ENCODE results near the gene MLLT6.

MLLT6 gene

GRCh38 chr17:38753071-38753506 lies 48.0 kb downstream of the MLLT6 start:
- H3K4me1 ChIP-seq (ENCODE audit: insufficient read depth, low read length), result no peaks in the 10 kb centered on the region
- H3K9ac ChIP-seq (ENCODE audit: low read depth, low read length), result peak overlapping the region; percentile 64
- peaks cover 4% of the 10 kb centered on the region; the same call in 1 of the 2 replicates for H3K36me3 ChIP-seq (ENCODE audit: insufficient read depth, low read length)
- no peaks in the 10 kb centered on the region for H3K9me3 ChIP-seq (ENCODE audit: control insufficient read depth, insufficient read depth, low read length)

GRCh38 chr17:38761612-38762011 lies 56.5 kb downstream of the MLLT6 start:
- no peak overlapping the region for H3K9ac ChIP-seq (ENCODE audit: low read depth, low read length)
- no peaks in the 10 kb centered on the region for H3K4me1 ChIP-seq (ENCODE audit: insufficient read depth, low read length)
- no peaks in the 10 kb centered on the region for H3K9me3 ChIP-seq (ENCODE audit: control insufficient read depth, insufficient read depth, low read length)
- peaks cover 11% of the 10 kb centered on the region for H3K36me3 ChIP-seq (ENCODE audit: insufficient read depth, low read length)

GRCh38 chr17:38762231-38762630 lies 57.2 kb downstream of the MLLT6 start:
- Histone ChIP-seq H3K9ac (ENCODE audit: low read depth, low read length) (no peak overlapping the region), H3K36me3 (ENCODE audit: insufficient read depth, low read length) (peaks cover 12% of the 10 kb centered on the region), H3K4me1 (ENCODE audit: insufficient read depth, low read length) (no peaks in the 10 kb centered on the region), H3K9me3 (ENCODE audit: control insufficient read depth, insufficient read depth, low read length) (no peaks in the 10 kb centered on the region)

GRCh38 chr17:38766341-38766740 lies 61.3 kb downstream of the MLLT6 start:
- peaks cover 25% of the 10 kb centered on the region for H3K36me3 ChIP-seq (ENCODE audit: insufficient read depth, low read length)
- no peaks in the 10 kb centered on the region for H3K4me1 ChIP-seq (ENCODE audit: insufficient read depth, low read length)
- H3K9ac ChIP-seq (ENCODE audit: low read depth, low read length), result no peak overlapping the region
- no peaks in the 10 kb centered on the region for H3K9me3 ChIP-seq (ENCODE audit: control insufficient read depth, insufficient read depth, low read length)

- no peaks in the 10 kb centered on the region for H3K4me1 ChIP-seq (ENCODE audit: insufficient read depth, low read length)
- H3K36me3 ChIP-seq (ENCODE audit: insufficient read depth, low read length), result peaks cover 25% of the 10 kb centered on the region
- no peaks in the 10 kb centered on the region for H3K9me3 ChIP-seq (ENCODE audit: control insufficient read depth, insufficient read depth, low read length)
- no peak overlapping the region for H3K9ac ChIP-seq (ENCODE audit: low read depth, low read length)
Observed at GRCh38 chr17:38768417-38768816, 63.3 kb downstream of the MLLT6 start.

- H3K9me3 ChIP-seq (ENCODE audit: control insufficient read depth, insufficient read depth, low read length), result no peaks in the 10 kb centered on the region
- no peaks in the 10 kb centered on the region for H3K4me1 ChIP-seq (ENCODE audit: insufficient read depth, low read length)
- H3K9ac ChIP-seq (ENCODE audit: low read depth, low read length), result no peak overlapping the region
- peaks cover 22% of the 10 kb centered on the region for H3K36me3 ChIP-seq (ENCODE audit: insufficient read depth, low read length)
Observed at GRCh38 chr17:38773258-38773657, 68.2 kb downstream of the MLLT6 start.

- Histone ChIP-seq H3K36me3 (ENCODE audit: insufficient read depth, low read length) (peaks cover 17% of the 10 kb centered on the region), H3K9ac (ENCODE audit: low read depth, low read length) (no peak overlapping the region), H3K9me3 (ENCODE audit: control insufficient read depth, insufficient read depth, low read length) (no peaks in the 10 kb centered on the region), H3K4me1 (ENCODE audit: insufficient read depth, low read length) (no peaks in the 10 kb centered on the region)
Observed at GRCh38 chr17:38777641-38778250, 72.7 kb downstream of the MLLT6 start.
